ENCODE results near the gene RNF220.
A peak's percentile ranks its signal among the peaks of the same experiment; 100 is the strongest.

Gene RNF220

DNA sequence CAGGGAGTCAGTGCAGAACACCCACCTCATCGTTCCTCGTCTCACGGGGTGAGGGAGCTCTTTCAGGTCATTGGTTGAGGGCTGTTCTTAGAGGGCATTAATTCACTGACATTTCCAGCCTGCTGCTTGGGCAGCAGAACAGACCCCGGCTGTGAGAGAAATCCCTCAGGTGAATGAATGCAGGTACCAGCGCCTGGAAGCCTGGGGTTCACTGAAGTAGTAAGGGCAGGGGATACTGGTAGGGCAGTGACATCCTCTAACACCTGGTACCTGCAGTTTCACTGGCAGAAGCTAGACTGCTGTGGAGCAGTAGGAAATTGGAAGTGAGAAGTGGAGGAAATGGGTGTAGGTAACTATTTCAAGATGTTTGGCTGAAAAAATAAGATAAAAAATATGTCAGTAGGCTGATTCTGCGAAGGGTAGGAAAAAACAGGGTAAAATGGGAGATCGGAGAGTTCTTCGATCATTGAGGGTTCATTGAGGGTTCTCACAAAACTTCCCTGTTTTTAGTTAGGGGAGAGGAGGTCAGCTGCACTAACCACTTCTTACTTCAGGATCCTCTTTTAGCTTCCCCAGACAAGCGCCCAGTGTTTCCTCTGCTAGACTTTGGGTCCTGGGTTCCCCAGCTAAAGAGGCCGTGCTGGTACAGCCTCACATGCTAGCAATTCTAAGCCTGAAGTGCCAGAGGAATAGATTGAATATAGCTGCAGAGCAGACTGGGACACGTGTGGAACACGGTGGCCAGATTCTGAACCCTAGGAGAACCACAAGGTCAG lies 55.2 kb downstream of the RNF220 start:
- TF ChIP-seq BACH2 (CRISPR knock-in tag; IDR thresholded peaks at IDR 0.05; ENCODE audit: borderline replicate concordance): no peak
- ATAC-seq: no peak

DNA sequence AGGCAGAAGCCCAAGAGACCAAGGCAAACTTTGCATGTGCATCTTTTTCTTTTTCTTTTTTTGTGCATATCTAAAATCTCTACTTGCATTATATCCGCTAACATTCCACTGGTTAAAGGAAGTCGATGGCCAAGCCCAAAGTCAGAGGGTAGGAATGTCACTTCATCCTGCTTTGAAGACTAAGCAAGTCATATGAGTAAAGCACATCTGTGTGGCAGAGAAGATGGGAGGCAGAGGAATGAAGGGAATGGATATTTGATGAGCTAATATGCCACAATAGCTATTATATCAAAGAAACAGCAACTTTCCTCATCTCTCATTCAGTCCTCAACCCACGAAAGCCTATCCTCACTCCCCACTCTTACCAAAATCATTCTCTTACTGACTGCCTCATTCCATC lies 59.3 kb downstream of the RNF220 start:
- no peak for ATAC-seq
- TF ChIP-seq, protein P1, sequence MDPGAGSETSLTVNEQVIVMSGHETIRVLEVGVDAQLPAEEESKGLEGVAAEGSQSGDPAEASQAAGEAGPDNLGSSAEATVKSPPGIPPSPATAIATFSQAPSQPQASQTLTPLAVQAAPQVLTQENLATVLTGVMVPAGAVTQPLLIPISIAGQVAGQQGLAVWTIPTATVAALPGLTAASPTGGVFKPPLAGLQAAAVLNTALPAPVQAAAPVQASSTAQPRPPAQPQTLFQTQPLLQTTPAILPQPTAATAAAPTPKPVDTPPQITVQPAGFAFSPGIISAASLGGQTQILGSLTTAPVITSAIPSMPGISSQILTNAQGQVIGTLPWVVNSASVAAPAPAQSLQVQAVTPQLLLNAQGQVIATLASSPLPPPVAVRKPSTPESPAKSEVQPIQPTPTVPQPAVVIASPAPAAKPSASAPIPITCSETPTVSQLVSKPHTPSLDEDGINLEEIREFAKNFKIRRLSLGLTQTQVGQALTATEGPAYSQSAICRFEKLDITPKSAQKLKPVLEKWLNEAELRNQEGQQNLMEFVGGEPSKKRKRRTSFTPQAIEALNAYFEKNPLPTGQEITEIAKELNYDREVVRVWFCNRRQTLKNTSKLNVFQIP (CRISPR knock-in tag; IDR thresholded peaks at IDR 0.05; ENCODE audit: borderline replicate concordance, low read depth): no peak
- TF ChIP-seq RARB (CRISPR knock-in tag; IDR thresholded peaks at IDR 0.05): no peak
- TF ChIP-seq ZNF565 (CRISPR knock-in tag; conservative IDR thresholded peaks at IDR 0.05; ENCODE audit: low read depth): no peak
- TF ChIP-seq TOX (CRISPR knock-in tag; IDR thresholded peaks at IDR 0.05; ENCODE audit: borderline replicate concordance): no peak

DNA sequence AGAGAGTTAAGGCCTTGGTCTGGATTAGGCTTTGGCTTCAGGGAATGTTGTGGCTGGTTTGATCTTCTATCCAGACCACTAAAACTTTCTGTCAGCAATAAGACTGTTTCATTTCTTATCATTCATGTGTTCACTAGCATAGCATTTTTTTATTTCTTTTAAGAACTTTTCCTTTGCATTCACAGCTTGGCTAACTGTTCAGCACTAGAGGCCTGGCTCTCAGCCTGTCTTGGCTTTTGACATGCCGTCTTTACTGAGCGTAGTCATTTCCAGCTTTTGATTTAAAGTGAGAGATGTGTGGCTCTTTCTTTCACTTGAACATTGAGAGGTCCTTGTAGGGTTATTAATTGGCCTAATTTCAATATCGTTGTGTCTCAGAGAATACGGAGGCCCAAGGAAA lies 62.5 kb downstream of the RNF220 start:
- TF ChIP-seq, protein P2, sequence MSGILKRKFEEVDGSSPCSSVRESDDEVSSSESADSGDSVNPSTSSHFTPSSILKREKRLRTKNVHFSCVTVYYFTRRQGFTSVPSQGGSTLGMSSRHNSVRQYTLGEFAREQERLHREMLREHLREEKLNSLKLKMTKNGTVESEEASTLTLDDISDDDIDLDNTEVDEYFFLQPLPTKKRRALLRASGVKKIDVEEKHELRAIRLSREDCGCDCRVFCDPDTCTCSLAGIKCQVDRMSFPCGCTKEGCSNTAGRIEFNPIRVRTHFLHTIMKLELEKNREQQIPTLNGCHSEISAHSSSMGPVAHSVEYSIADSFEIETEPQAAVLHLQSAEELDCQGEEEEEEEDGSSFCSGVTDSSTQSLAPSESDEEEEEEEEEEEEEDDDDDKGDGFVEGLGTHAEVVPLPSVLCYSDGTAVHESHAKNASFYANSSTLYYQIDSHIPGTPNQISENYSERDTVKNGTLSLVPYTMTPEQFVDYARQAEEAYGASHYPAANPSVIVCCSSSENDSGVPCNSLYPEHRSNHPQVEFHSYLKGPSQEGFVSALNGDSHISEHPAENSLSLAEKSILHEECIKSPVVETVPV (CRISPR knock-in tag; IDR thresholded peaks at IDR 0.05): no peak
- no peak for TF ChIP-seq CSDC2 (CRISPR knock-in tag; IDR thresholded peaks at IDR 0.05)
- TF ChIP-seq RARB (CRISPR knock-in tag; IDR thresholded peaks at IDR 0.05): no peak
- TF ChIP-seq, protein P3, sequence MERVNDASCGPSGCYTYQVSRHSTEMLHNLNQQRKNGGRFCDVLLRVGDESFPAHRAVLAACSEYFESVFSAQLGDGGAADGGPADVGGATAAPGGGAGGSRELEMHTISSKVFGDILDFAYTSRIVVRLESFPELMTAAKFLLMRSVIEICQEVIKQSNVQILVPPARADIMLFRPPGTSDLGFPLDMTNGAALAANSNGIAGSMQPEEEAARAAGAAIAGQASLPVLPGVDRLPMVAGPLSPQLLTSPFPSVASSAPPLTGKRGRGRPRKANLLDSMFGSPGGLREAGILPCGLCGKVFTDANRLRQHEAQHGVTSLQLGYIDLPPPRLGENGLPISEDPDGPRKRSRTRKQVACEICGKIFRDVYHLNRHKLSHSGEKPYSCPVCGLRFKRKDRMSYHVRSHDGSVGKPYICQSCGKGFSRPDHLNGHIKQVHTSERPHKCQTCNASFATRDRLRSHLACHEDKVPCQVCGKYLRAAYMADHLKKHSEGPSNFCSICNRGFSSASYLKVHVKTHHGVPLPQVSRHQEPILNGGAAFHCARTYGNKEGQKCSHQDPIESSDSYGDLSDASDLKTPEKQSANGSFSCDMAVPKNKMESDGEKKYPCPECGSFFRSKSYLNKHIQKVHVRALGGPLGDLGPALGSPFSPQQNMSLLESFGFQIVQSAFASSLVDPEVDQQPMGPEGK (CRISPR knock-in tag; IDR thresholded peaks at IDR 0.05; ENCODE audit: borderline replicate concordance): no peak
- no peak for TF ChIP-seq ZC3H10 (CRISPR knock-in tag; IDR thresholded peaks at IDR 0.05)
- no peak for TF ChIP-seq ZNF70 (CRISPR knock-in tag; IDR thresholded peaks at IDR 0.05)
- no peak for TF ChIP-seq BACH2 (CRISPR knock-in tag; IDR thresholded peaks at IDR 0.05; ENCODE audit: borderline replicate concordance)
- TF ChIP-seq OSR1 (CRISPR knock-in tag; IDR thresholded peaks at IDR 0.05): no peak
- no peak for TF ChIP-seq ESRRG (CRISPR knock-in tag; IDR thresholded peaks at IDR 0.05)
- no peak for TF ChIP-seq SNAI2 (CRISPR knock-in tag; IDR thresholded peaks at IDR 0.05)
- TF ChIP-seq PPARA (CRISPR knock-in tag; IDR thresholded peaks at IDR 0.05; ENCODE audit: borderline replicate concordance): no peak
- ATAC-seq: no peak

DNA sequence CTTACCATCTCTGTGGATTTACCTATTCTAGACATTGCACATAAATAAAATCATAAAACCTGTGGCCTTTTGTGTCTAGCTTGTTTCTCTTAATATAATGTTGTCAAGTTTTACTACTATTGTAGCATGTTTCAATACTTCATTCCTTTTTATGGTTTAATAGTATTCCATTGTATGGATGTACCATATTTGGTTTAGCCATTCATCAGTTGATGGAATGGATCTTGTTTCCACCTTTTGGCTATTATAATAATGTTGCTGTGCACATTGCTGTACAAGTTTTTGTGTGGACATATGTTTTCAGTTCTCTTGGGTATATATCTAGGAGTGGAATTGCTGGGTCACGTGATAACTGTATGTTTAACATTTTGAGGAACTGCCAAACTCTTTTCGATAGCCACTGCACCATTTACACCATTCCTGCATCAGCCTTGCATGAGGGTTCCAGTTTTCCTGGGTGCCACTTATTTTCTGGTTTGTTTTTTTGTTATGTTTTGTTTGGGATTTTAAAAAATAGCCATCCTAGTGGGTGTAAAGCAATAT lies 66.9 kb downstream of the RNF220 start:
- ATAC-seq: no peak
- TF ChIP-seq ZNF70 (CRISPR knock-in tag; IDR thresholded peaks at IDR 0.05) (no peak), ZNF8 (CRISPR knock-in tag; IDR thresholded peaks at IDR 0.05) (peak; percentile 86)

DNA sequence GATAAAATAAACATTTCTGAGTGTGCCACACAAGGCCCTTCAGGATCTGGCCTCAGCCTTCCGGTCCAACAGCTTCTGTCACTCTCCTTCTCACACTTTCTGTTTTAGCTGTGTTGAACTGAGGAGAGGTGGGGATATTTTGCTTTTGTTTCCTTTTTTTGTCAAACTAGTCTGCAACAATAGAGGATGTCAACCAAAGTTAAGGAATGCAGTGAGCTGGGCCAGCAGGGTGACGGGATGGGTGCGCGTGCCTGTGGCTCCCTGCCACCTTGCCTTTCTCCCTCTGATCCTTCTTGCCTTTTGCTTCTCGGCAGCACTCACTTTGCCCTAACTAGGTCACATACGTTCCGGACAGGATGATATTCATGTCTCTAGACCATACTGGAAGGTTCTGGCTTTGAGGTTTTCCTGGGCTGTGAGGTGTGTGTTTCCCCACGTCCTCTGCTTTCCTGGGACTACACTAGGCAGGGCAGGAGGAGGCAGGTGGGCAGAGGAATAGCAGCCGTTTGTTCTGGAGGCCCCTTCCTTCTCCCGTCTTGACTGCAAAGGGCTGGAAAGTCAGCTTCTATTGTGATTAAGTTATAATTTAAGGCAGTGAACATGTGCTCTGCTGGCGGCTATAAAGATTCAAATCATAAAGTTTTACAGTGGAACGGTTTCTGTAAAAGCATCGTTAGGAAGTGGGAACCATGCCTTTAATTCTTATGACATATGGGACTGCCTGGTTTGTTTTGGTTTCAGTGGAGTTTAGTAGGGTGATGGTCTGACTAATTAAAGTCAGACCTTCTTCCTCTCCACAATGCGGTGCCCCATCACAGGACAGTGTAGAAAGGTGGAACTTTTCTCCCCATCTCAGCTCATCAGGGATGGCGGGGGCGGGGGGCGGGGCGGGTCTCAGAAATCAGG lies 67.8 kb downstream of the RNF220 start:
- TF ChIP-seq SNAI2 (CRISPR knock-in tag; IDR thresholded peaks at IDR 0.05): no peak
- TF ChIP-seq, protein P2 (CRISPR knock-in tag; IDR thresholded peaks at IDR 0.05): no peak
- no peak for TF ChIP-seq ZNF70 (CRISPR knock-in tag; IDR thresholded peaks at IDR 0.05)
- no peak for TF ChIP-seq ZNF8 (CRISPR knock-in tag; IDR thresholded peaks at IDR 0.05)
- TF ChIP-seq GLIS3 (CRISPR knock-in tag; IDR thresholded peaks at IDR 0.05): no peak
- no peak for TF ChIP-seq RARB (CRISPR knock-in tag; IDR thresholded peaks at IDR 0.05)
- no peak for TF ChIP-seq ZFP3 (CRISPR knock-in tag; IDR thresholded peaks at IDR 0.05)
- no peak; the same call in 2 of the 3 replicates for ATAC-seq

Measured in SK-N-SH treated with all-trans-retinoic acid at 6 μM for 48 hours (cell line).